ENCODE data around the gene HMCN1.

DNA sequence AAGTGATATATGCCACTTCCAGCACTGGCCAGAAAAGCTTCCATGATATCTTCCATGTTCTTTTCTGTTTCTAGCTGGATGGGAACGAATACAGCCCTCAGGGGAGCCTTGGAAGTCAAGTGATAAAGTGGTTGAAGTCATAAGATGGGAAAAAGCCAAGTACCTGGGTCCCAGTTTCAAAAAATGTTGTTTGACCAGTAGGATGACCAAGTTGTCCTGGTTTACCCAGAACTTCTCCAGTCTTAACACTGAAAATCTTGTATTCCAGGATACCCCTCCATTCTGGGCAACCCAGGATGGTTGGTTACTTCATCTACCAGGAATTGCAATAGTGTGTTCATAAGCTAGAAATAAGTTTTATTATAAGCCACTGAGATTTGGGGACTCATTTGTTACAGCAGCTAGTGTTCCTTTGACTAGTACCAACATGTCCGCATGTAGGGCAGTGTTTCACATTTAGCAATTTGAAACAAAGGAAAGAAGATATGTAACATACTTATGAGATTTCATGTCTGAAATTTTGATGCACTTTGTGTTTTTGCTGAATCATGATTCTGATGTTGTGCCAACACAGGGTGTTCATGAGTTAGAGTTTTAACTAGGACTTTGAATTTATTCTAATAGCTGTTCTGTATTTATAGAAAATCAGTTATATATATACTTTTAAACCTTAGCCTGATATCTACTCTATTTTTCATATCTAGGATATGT lies 500.9 kb downstream of the HMCN1 start:
- TF ChIP-seq SP1 (IDR thresholded peaks at IDR 0.05) = no peak
- TF ChIP-seq BHLHE40 (IDR thresholded peaks at IDR 0.05; ENCODE audit: borderline replicate concordance) = no peak
- no peak for TF ChIP-seq FOXM1 (IDR thresholded peaks at IDR 0.05; ENCODE audit: borderline replicate concordance)
- no peak for TF ChIP-seq ARNT (IDR thresholded peaks at IDR 0.05)
- no peak for TF ChIP-seq CTBP1 (IDR thresholded peaks at IDR 0.05; ENCODE audit: borderline replicate concordance)
- TF ChIP-seq NFRKB (IDR thresholded peaks at IDR 0.05) = no peak
- TF ChIP-seq L3MBTL2 (conservative IDR thresholded peaks at IDR 0.05) = no peak
- no peak for TF ChIP-seq FOXA1 (IDR thresholded peaks at IDR 0.05)
- TF ChIP-seq LEF1 (IDR thresholded peaks at IDR 0.05; ENCODE audit: borderline replicate concordance) = no peak
- TF ChIP-seq ELF4 (IDR thresholded peaks at IDR 0.05) = no peak
- no peak for TF ChIP-seq HDGF (IDR thresholded peaks at IDR 0.05; ENCODE audit: borderline replicate concordance)
